Measurements from ENCODE around the gene RPTOR. TPM values are rescaled to one million over a fixed set of nuclear protein-coding genes. Genes with fewer than 3 reads are reported as not detected.

RPTOR gene
- polyA plus RNA-seq, 1 of the 3 experiments (the other 2 are of a cell fraction): 14.9 TPM

- Histone ChIP-seq H3F3A (replicated peaks; ENCODE audit: insufficient read depth) (peaks cover 3% of the 10 kb centered on the region), H3K4me3 (ENCODE audit: low read depth in 2 of 2, low read length in 1 of 2) (no peak overlapping the region), H3K36me3 (replicated peaks in 1 of 2; ENCODE audit: control insufficient read depth in 1 of 2, insufficient read depth in 2 of 2, low read length in 1 of 2) (peaks cover 0 to 14% of the 10 kb centered on the region in 2 experiments), H3K27me3 (ENCODE audit: insufficient read depth) (no peaks in the 10 kb centered on the region), H3K9ac (no peak overlapping the region), H3K4me2 (no peak overlapping the region), H3K27ac (ENCODE audit: low read depth in 2 of 2, low read length in 1 of 2) (no peak overlapping the region), H3K9me3 (peaks cover 12% of the 10 kb centered on the region), H3K9me2 (no peaks in the 10 kb centered on the region), H3K4me1 (ENCODE audit: control insufficient read depth in 1 of 2, insufficient read depth in 2 of 2, low read depth in 1 of 2, low read length in 1 of 2) (no peaks in the 10 kb centered on the region; a peak in 1 of 4 replicates), H3K79me2 (ENCODE audit: insufficient read depth) (no peaks in the 10 kb centered on the region), H2AFZ (ENCODE audit: low read depth) (no peak overlapping the region), H4K20me1 (ENCODE audit: insufficient read depth) (no peaks in the 10 kb centered on the region)
- WGBS (ENCODE audit: low lambda C conversion rate): 93% methylated on average over 4 of the region's 4 CpGs
- ChIA-PET POLR2A (no interaction called here), CTCF (interaction anchor here (1.0 kb wide), 2 partner anchors 11 to 13 kb away, joined by 3 to 4 read pairs; no protein-coding TSS in a partner anchor)
- TF ChIP-seq NFIC (IDR thresholded peaks at IDR 0.05; ENCODE audit: borderline replicate concordance) (no peak), RXRA (IDR thresholded peaks at IDR 0.05; ENCODE audit: borderline replicate concordance, low read depth) (no peak)
- no peak for DNase-seq
Observed at GRCh38 chr17:80807014-80807413, 262.4 kb downstream of the RPTOR start.

- no peaks in the 10 kb centered on the region for H3K9me2 ChIP-seq
- no peaks in the 10 kb centered on the region for H3K79me2 ChIP-seq (ENCODE audit: insufficient read depth)
- no peak overlapping the region for H3K27ac ChIP-seq (ENCODE audit: low read depth in 2 of 2, low read length in 1 of 2)
- no peak overlapping the region for H3K4me3 ChIP-seq (ENCODE audit: low read depth in 2 of 2, low read length in 1 of 2)
- no peak overlapping the region for H3K4me2 ChIP-seq
- WGBS (ENCODE audit: low lambda C conversion rate): 58% methylated on average over 1 of the region's 1 CpG
- H3K4me1 ChIP-seq (ENCODE audit: control insufficient read depth in 1 of 2, insufficient read depth in 2 of 2, low read depth in 1 of 2, low read length in 1 of 2): no peaks in the 10 kb centered on the region; a peak in 1 of 4 replicates
- no peaks in the 10 kb centered on the region for H3K27me3 ChIP-seq (ENCODE audit: insufficient read depth)
- H3F3A ChIP-seq (replicated peaks; ENCODE audit: insufficient read depth): peaks cover 3% of the 10 kb centered on the region
- no peak overlapping the region for H3K9ac ChIP-seq
- no peak for DNase-seq
- TF ChIP-seq NRF1 (IDR thresholded peaks at IDR 0.05; ENCODE audit: low read depth, low read length): no peak
- no peaks in the 10 kb centered on the region for H4K20me1 ChIP-seq (ENCODE audit: insufficient read depth)
- ChIA-PET POLR2A (no interaction called here), CTCF (interaction anchor here (0.6 to 1.0 kb wide), 2 partner anchors 12 to 74 kb away, joined by 3 to 4 read pairs; no protein-coding TSS in a partner anchor)
- H2AFZ ChIP-seq (ENCODE audit: low read depth): no peak overlapping the region
- H3K9me3 ChIP-seq: peaks cover 12% of the 10 kb centered on the region
- peaks cover 0 to 23% of the 10 kb centered on the region in 2 experiments for H3K36me3 ChIP-seq (replicated peaks in 1 of 2; ENCODE audit: control insufficient read depth in 1 of 2, insufficient read depth in 2 of 2, low read length in 1 of 2)
Observed at GRCh38 chr17:80807882-80808281, 263.2 kb downstream of the RPTOR start.

- Histone ChIP-seq H3K79me2 (ENCODE audit: insufficient read depth) (no peaks in the 10 kb centered on the region), H3K9me2 (no peaks in the 10 kb centered on the region), H3K9me3 (peaks cover 9% of the 10 kb centered on the region), H3F3A (replicated peaks; ENCODE audit: insufficient read depth) (peaks cover 3% of the 10 kb centered on the region), H2AFZ (ENCODE audit: low read depth) (no peak overlapping the region), H3K9ac (no peak overlapping the region), H3K27me3 (ENCODE audit: insufficient read depth) (no peaks in the 10 kb centered on the region), H3K27ac (ENCODE audit: low read depth in 2 of 2, low read length in 1 of 2) (no peak overlapping the region), H4K20me1 (ENCODE audit: insufficient read depth) (no peaks in the 10 kb centered on the region), H3K4me3 (ENCODE audit: low read depth in 2 of 2, low read length in 1 of 2) (no peak overlapping the region), H3K36me3 (replicated peaks in 1 of 2; ENCODE audit: control insufficient read depth in 1 of 2, insufficient read depth in 2 of 2, low read length in 1 of 2) (peaks cover 0 to 24% of the 10 kb centered on the region in 2 experiments), H3K4me1 (ENCODE audit: control insufficient read depth in 1 of 2, insufficient read depth in 2 of 2, low read depth in 1 of 2, low read length in 1 of 2) (no peaks in the 10 kb centered on the region; a peak in 1 of 4 replicates), H3K4me2 (no peak overlapping the region)
- POLR2A ChIA-PET: no interaction called here
- CTCF ChIA-PET: interaction anchor here (1.1 to 1.4 kb wide), 4 partner anchors 8 to 13 kb away, joined by 3 to 7 read pairs (median 5); no protein-coding TSS in a partner anchor
- 88% methylated on average over 21 of the region's 21 CpGs for WGBS (ENCODE audit: low lambda C conversion rate)
- DNase-seq: no peak
- TF ChIP-seq JUND (IDR thresholded peaks at IDR 0.05) (no peak), POLR2AphosphoS5 (IDR thresholded peaks at IDR 0.05; ENCODE audit: low read depth, low read length) (no peak), EP300 (IDR thresholded peaks at IDR 0.05; ENCODE audit: borderline replicate concordance in 1 of 2, low read depth in 1 of 2, low read length in 1 of 2) (no peak), MAX (IDR thresholded peaks at IDR 0.05; ENCODE audit: low read depth) (no peak), TEAD4 (IDR thresholded peaks at IDR 0.05; ENCODE audit: borderline replicate concordance, insufficient read depth) (no peak), SMC3 (IDR thresholded peaks at IDR 0.05; ENCODE audit: low read depth, low read length) (no peak), RCOR1 (IDR thresholded peaks at IDR 0.05; ENCODE audit: low read length) (no peak), GATA2 (CRISPR knock-in tag; IDR thresholded peaks at IDR 0.05) (no peak), REST (IDR thresholded peaks at IDR 0.05; ENCODE audit: low read depth, low read length) (no peak), TCF12 (IDR thresholded peaks at IDR 0.05) (no peak), YY1 (IDR thresholded peaks at IDR 0.05; ENCODE audit: low read depth) (no peak)
Observed at GRCh38 chr17:80811181-80812105, 266.8 kb downstream of the RPTOR start.
